SU-DHL-6 (cell line): Measurements from ENCODE around the gene TMCC3.

Source experiments
- EZH2phosphoT487 ChIP-seq: fragments of 200-600 bp; sonication (generic), shearing (Covaris generic); conservative IDR thresholded peaks from 2 replicates; pipeline ENCODE4 v1.6.1; 2018; ENCODE audit warnings: mild to moderate bottlenecking, antibody characterized with exemption, low read length, moderate library complexity, mixed read lengths
- TF ChIP-seq, protein P1 (sequence below): fragments of 200-600 bp; sonication (generic); IDR thresholded peaks from one replicate; pipeline ENCODE4 v1.5.1; 2017; ENCODE audit warnings: antibody characterized with exemption, mild to moderate bottlenecking, low read length, moderate library complexity; ENCODE audit not compliant: insufficient read depth, poor library complexity, severe bottlenecking

DNA sequence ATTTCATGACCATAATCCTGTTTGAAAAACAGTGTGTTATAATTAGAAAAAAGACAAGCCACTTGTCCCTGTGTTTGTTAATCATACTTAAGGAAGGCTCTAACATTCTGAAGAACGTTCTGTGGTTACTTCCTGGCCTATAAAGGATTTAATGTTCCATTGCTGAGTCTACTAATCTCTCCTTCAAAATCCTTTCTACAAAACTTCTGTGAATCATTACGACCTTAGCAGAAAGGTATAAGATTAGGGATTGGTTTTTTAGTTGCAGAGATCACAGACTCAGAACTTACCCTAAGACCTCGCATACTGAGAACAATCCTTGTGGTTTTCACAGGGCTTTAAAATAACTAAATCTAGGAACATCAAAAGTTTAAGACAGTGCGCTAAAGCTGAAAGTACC is 48.3 kb downstream of the TMCC3 start:
- TF ChIP-seq, protein P1, sequence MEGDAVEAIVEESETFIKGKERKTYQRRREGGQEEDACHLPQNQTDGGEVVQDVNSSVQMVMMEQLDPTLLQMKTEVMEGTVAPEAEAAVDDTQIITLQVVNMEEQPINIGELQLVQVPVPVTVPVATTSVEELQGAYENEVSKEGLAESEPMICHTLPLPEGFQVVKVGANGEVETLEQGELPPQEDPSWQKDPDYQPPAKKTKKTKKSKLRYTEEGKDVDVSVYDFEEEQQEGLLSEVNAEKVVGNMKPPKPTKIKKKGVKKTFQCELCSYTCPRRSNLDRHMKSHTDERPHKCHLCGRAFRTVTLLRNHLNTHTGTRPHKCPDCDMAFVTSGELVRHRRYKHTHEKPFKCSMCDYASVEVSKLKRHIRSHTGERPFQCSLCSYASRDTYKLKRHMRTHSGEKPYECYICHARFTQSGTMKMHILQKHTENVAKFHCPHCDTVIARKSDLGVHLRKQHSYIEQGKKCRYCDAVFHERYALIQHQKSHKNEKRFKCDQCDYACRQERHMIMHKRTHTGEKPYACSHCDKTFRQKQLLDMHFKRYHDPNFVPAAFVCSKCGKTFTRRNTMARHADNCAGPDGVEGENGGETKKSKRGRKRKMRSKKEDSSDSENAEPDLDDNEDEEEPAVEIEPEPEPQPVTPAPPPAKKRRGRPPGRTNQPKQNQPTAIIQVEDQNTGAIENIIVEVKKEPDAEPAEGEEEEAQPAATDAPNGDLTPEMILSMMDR = no peak
- no peak for TF ChIP-seq EZH2phosphoT487
